Heart right ventricle (tissue), 16 donors: ENCODE data around the gene RGS6. TPM values are rescaled to one million over a fixed set of nuclear protein-coding genes. Genes with fewer than 3 reads are reported as not detected.
A peak's percentile ranks its signal among the peaks of the same experiment; 100 is the strongest.

ENCODE experiments used
- ATAC-seq, 8 donors: fragments of 200-7000 bp; cut with Tn5 transposase; one replicate each; pipeline ENCODE4 v1.9.1; 2020; ENCODE audit warnings: mild to moderate bottlenecking in 8 of 8, moderate library complexity in 8 of 8, moderate number of reproducible peaks in 1 of 8
- DNase-seq, 2 donors: peaks; one replicate each; pipeline ENCODE4 v3.0.0-alpha.2; 2020
- H3K27ac ChIP-seq, 10 donors: fragments of 200-600 bp; sonication (generic) in 2 of 10; one replicate each; pipeline versions ENCODE4 v1.5.0 to v1.8.0; 2020 to 2022; ENCODE audit warnings: mild to moderate bottlenecking in 3 of 10
- H3K27me3 ChIP-seq, 7 donors: fragments of 200-600 bp; one replicate each; pipeline ENCODE4 v1.8.0; 2021 to 2022; ENCODE audit warnings: mild to moderate bottlenecking in 2 of 7
- H3K36me3 ChIP-seq, 9 donors: fragments of 200-600 bp; sonication (generic) in 1 of 9; one replicate each; pipeline versions ENCODE4 v1.5.0 to v1.8.0; 2020 to 2022; ENCODE audit warnings: mild to moderate bottlenecking in 2 of 9
- H3K4me1 ChIP-seq, 9 donors: fragments of 200-600 bp; sonication (generic) in 1 of 9; one replicate each; pipeline versions ENCODE4 v1.5.0 to v1.8.0; 2020 to 2022; ENCODE audit warnings: mild to moderate bottlenecking in 4 of 9
- H3K4me3 ChIP-seq, 10 donors: fragments of 200-600 bp; sonication (generic) in 2 of 10; one replicate each; pipeline versions ENCODE4 v1.5.0 to v1.8.0; 2020 to 2022; ENCODE audit warnings: mild to moderate bottlenecking in 7 of 10, moderate library complexity in 2 of 10
- H3K9me3 ChIP-seq, 11 donors: fragments of 200-600 bp in 10 of 11; sonication (generic) in 2 of 11; one replicate each; pipeline versions ENCODE4 v1.5.0 to v1.8.0; 2013 to 2022; ENCODE audit warnings: mild to moderate bottlenecking in 2 of 11, control low read depth in 1 of 11, moderate library complexity in 1 of 11
- CTCF ChIP-seq, 9 donors: fragments of 200-600 bp; sonication (generic) in 2 of 9; IDR thresholded peaks; one replicate each; pipeline versions ENCODE4 v1.5.0 to v1.8.0; 2021 to 2022; ENCODE audit warnings: antibody characterized with exemption in 9 of 9, mild to moderate bottlenecking in 5 of 9, moderate library complexity in 1 of 9
- WGBS, 2 donors: extraction: QIAGEN DNeasy Blood & Tissue Kit; methylation state at CpG; one replicate each; pipeline ENCODE4 v1.1.7; 2013; ENCODE audit warnings: inconsistent platforms in 1 of 2; 5-methylcytosine and 5-hydroxymethylcytosine counted together
- intact Hi-C, 10 donors: fragments of 100-400 bp; cut with DNase I; formaldehyde crosslinking; loops; one replicate each; pipeline versions ENCODE4 v1.11.1 to v1.14.2; 2022
- polyA plus RNA-seq, 2 donors: library from polyadenylated mRNA; stranded (reverse); fragments of 200-250 nt; gene quantifications; one replicate each; pipeline ENCODE4 v1.2.3, GENCODE V29; 2013
- total RNA-seq, 10 donors: library from RNA; stranded (reverse); fragmentation: NEBNext Ultra II Directional in 3 of 10; extraction: Animal tissue kit (Norgen Biotek cat#: 25700) in 3 of 10; gene quantifications; one replicate each; pipeline versions ENCODE4 v1.2.1 to v1.2.4, GENCODE V29; 2021 to 2023
- donor health status: Arrhythmogenic right ventricular cardiomyopathy.
- donor health status: ischemic (EF 13 %, LVEDD 7.1; RV severe dilation, severe dysfunction).
- donor health status: healthy with polysubstance abuse.
- donor health status: DM: no; HTN: yes; CAD: no.
- donor health status: DM: no; HTN: no; CAD: no.
- donor health status: ischemic (EF 25% LVEDD 6.9; RV normal size, moderate dysfunction).
- donor health status: ischemic (EF 25% LVEDD 5.7; RV mildly dilated, moderate dysfunction).
- donor health status: healthy.
- donor health status: DM: yes; HTN: yes; CAD: no.
- donor health status: Ischemic cardiomyopathy.
- donor health status: ischemic (EF 35%, LVEDD 5.7; RV mildly dilated, moderate dysfunction).
- donor health status: nonischemic (EF 11% LVEDD 7.7; RV severe dilation, severe dysfunction).
- donor health status: DM: yes; HTN: yes; CAD: no.
- donor health status: PGD.
- donor health status: ischemic (EF 29% LVEDD 5.4; RV normal size, mild dysfunction).
- donor health status: nonischemic (EF 23%, LVEDD 6.1; RV moderate dilation, normal function).

The RGS6 gene
- total and polyA plus RNA-seq, 12 donors, result 1.2 to 31.9 (median 19.0) TPM

GRCh38 chr14:72567226-72567625, 635.0 kb downstream of the RGS6 start:
- H3K9me3 ChIP-seq, result no peaks in the 10 kb centered on the region
- TF ChIP-seq CTCF (IDR thresholded peaks at IDR 0.05), result no peak
- ATAC-seq (no peak), DNase-seq (no peak)
- no peaks in the 10 kb centered on the region for H3K27me3 ChIP-seq
- peaks cover 0 to 27% (median 0%) of the 10 kb centered on the region in 9 donors for H3K4me1 ChIP-seq
- no peak overlapping the region for H3K27ac ChIP-seq
- no peaks in the 10 kb centered on the region for H3K36me3 ChIP-seq
- H3K4me3 ChIP-seq, result no peak overlapping the region
- 46 to 48% methylated on average over 6 of the region's 6 CpGs for WGBS, 2 donors
- intact Hi-C loops, result no loop called here

GRCh38 chr14:72568296-72568992, 636.2 kb downstream of the RGS6 start:
- Histone ChIP-seq H3K4me1 (peaks cover 0 to 25% (median 0%) of the 10 kb centered on the region in 9 donors), H3K27me3 (no peaks in the 10 kb centered on the region), H3K27ac (no peak overlapping the region), H3K9me3 (no peaks in the 10 kb centered on the region), H3K36me3 (no peaks in the 10 kb centered on the region), H3K4me3 (no peak overlapping the region)
- WGBS, 2 donors, result 88 to 92% methylated on average over 18 to 19 of the region's 19 CpGs
- ATAC-seq (no peak), DNase-seq (no peak)
- TF ChIP-seq CTCF (IDR thresholded peaks at IDR 0.05), result no peak
- intact Hi-C loops, result no loop called here

- intact Hi-C loops, result no loop called here
- peaks cover 0 to 6% (median 0%) of the 10 kb centered on the region in 7 donors for H3K27me3 ChIP-seq
- H3K27ac ChIP-seq, result no peak overlapping the region
- no peak overlapping the region for H3K4me3 ChIP-seq
- DNase-seq (no peak), ATAC-seq (peak in 6 of 8 donors; percentile 40 to 66 (median 58))
- H3K36me3 ChIP-seq, result no peaks in the 10 kb centered on the region
- H3K4me1 ChIP-seq, result peaks cover 0 to 3% (median 0%) of the 10 kb centered on the region in 9 donors
- 69 to 75% methylated on average over 9 of the region's 9 CpGs for WGBS, 2 donors
- H3K9me3 ChIP-seq, result no peaks in the 10 kb centered on the region
- no peak for TF ChIP-seq CTCF (IDR thresholded peaks at IDR 0.05)
Measured at GRCh38 chr14:72573725-72574417, 641.6 kb downstream of the RGS6 start.

- ATAC-seq, result no peak
- intact Hi-C loops, result no loop called here
- Histone ChIP-seq H3K4me1 (peaks cover 0 to 3% (median 0%) of the 10 kb centered on the region in 9 donors), H3K36me3 (no peaks in the 10 kb centered on the region), H3K27me3 (peaks cover 0 to 6% (median 0%) of the 10 kb centered on the region in 7 donors), H3K9me3 (no peaks in the 10 kb centered on the region), H3K27ac (no peak overlapping the region), H3K4me3 (no peak overlapping the region)
- no peak for TF ChIP-seq CTCF (IDR thresholded peaks at IDR 0.05)
- no peak for DNase-seq
- 97 to 100% methylated on average over 1 of the region's 1 CpG for WGBS, 2 donors
Measured at GRCh38 chr14:72574715-72575114, 642.5 kb downstream of the RGS6 start.
